ENCODE measurements around the gene TSPOAP1.

Gene TSPOAP1

DNA sequence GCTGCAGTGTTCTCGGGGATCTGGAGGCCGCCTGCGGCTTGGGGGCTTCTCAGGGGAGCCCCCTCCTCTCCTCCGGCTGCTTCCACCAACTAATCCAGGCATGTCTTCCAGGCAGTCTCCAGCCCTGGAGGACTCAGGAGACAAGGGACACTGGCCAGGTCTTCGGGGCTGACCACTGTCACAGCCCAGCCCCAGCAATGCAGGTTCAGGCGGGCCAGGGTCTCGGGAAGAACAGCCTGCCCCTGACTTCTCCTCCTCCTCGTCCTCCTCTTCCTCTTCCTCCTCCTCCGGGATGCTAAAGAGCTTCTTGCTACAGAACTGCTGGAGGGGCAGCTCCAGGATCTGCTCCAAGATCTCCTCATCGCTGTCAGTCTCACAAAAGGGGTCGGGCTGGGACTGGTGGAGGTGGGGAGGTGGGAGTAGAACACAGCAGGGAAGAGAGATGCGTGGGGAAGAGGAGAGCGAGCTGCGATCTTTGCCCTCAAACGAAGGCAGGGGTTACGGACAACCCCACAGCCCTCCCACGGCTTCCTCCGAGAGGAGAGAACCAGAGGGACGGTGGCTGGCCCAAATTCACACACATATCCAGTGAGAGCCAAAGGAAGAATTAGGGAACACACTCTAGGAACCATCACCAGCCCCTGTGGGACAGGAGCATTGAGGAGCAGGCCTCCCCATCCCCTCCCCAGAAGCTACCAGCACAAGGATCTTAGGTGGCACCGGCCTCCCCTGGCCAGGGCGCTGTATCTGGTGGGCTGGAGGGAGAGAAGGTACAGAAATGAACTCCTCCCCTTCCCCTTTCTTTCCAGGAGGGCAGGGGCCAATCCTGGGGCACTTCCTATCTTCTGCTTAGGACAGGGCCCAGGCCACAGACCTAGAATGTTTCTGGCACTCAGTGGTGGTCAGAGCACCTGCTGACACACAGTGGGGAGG lies 19.3 kb downstream of the TSPOAP1 start:
- TF ChIP-seq, protein P1, sequence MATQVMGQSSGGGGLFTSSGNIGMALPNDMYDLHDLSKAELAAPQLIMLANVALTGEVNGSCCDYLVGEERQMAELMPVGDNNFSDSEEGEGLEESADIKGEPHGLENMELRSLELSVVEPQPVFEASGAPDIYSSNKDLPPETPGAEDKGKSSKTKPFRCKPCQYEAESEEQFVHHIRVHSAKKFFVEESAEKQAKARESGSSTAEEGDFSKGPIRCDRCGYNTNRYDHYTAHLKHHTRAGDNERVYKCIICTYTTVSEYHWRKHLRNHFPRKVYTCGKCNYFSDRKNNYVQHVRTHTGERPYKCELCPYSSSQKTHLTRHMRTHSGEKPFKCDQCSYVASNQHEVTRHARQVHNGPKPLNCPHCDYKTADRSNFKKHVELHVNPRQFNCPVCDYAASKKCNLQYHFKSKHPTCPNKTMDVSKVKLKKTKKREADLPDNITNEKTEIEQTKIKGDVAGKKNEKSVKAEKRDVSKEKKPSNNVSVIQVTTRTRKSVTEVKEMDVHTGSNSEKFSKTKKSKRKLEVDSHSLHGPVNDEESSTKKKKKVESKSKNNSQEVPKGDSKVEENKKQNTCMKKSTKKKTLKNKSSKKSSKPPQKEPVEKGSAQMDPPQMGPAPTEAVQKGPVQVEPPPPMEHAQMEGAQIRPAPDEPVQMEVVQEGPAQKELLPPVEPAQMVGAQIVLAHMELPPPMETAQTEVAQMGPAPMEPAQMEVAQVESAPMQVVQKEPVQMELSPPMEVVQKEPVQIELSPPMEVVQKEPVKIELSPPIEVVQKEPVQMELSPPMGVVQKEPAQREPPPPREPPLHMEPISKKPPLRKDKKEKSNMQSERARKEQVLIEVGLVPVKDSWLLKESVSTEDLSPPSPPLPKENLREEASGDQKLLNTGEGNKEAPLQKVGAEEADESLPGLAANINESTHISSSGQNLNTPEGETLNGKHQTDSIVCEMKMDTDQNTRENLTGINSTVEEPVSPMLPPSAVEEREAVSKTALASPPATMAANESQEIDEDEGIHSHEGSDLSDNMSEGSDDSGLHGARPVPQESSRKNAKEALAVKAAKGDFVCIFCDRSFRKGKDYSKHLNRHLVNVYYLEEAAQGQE (IDR thresholded peaks at IDR 0.05; ENCODE audit: insufficient read depth in 1 of 2, low read depth in 2 of 2, low read length in 2 of 2): no peak
- no peak for TF ChIP-seq FOXP2 (optimal IDR thresholded peaks at IDR 0.05; ENCODE audit: borderline replicate concordance, extremely low read depth, extremely low read length, insufficient read depth)

DNA sequence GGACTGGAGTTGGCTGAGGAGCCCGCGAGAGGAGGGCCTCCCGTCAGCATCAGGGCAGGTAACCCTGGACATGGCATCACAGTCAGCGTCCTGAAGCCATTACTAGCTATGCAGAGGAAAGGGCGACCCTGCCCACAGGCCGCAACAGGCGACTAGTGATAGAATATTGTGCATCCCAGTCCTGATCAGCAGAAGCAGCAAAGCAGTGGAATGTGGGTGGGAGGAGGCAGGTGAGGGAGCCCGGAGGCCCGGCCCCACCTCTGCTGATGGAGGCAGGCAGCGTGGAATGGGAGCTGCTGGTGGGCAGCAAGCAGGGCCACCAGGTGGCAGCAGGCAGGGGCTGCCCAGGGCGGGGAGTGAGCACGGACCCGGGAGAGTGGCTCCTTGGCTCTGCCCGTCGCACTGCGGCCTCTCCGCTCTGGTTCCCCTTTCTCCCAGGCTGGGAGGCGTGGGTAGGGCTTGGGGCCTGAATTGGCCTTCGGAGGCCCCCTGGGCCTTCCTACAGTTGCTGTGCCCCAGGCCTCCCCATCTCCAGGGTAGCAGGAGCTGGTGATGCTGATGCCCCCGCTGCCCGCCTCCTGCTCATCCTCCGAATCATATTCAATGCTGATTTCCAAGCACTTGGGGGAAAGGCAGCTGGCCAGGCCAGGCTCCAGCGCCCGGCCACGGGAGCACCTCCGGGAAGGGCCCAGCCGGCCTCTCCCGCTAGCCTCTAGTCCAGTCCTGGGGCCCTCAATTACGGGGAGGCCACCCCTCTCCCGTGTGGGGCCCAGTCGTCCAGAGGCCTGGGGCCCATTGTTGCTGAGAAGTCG lies 20.2 kb downstream of the TSPOAP1 start:
- TF ChIP-seq, protein P1 (IDR thresholded peaks at IDR 0.05; ENCODE audit: insufficient read depth in 1 of 2, low read depth in 2 of 2, low read length in 2 of 2): no peak
- no peak for TF ChIP-seq SIN3A (IDR thresholded peaks at IDR 0.05; ENCODE audit: borderline replicate concordance, insufficient read depth, low read length)
- no peak for TF ChIP-seq FOXP2 (optimal IDR thresholded peaks at IDR 0.05; ENCODE audit: borderline replicate concordance, extremely low read depth, extremely low read length, insufficient read depth)
- TF ChIP-seq POLR2AphosphoS5 (IDR thresholded peaks at IDR 0.05; ENCODE audit: low read depth, low read length): no peak
- TF ChIP-seq TAF1 (IDR thresholded peaks at IDR 0.05; ENCODE audit: borderline replicate concordance, insufficient read depth, low read length): no peak

DNA sequence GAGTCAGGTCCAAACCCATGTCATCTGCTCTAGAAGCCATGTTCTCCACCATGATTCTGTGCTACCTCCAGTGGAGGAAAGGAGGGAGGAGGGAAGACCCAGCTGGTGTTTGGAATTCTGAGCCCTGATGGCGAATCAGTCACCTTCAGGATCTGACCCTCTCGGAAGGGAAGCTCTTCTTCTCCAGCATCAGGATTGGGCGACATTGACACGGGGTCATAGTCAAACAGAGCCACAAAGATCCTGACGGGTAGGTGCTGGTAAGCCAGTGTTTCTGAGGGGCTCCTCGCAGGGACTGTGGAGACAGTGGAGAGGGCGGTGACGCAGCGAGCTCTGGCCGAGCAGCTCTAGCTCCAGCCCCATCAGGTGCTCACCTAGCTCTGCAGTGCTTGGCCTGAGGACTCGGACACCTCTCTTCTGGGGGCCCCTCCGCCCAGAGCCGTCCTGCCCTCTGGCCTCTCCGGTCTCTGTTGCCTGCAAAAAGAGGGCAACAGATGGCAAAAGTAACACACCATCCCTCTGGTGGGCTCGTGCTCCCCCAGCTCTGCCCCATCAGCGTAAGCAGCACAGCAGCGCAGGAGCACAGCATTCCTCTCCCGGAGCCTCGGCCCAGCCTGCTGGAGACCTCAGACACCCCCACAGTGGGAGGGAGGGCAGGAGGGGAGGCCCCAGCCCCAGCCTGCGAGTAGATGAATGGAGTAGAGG lies 21.0 kb downstream of the TSPOAP1 start:
- TF ChIP-seq FOXP2 (optimal IDR thresholded peaks at IDR 0.05; ENCODE audit: borderline replicate concordance, extremely low read depth, extremely low read length, insufficient read depth) (no peak), SIN3A (IDR thresholded peaks at IDR 0.05; ENCODE audit: borderline replicate concordance, insufficient read depth, low read length) (no peak), TAF1 (IDR thresholded peaks at IDR 0.05; ENCODE audit: borderline replicate concordance, insufficient read depth, low read length) (no peak), POLR2AphosphoS5 (IDR thresholded peaks at IDR 0.05; ENCODE audit: low read depth, low read length) (no peak)
- TF ChIP-seq, protein P1 (IDR thresholded peaks at IDR 0.05; ENCODE audit: insufficient read depth in 1 of 2, low read depth in 2 of 2, low read length in 2 of 2): no peak

DNA sequence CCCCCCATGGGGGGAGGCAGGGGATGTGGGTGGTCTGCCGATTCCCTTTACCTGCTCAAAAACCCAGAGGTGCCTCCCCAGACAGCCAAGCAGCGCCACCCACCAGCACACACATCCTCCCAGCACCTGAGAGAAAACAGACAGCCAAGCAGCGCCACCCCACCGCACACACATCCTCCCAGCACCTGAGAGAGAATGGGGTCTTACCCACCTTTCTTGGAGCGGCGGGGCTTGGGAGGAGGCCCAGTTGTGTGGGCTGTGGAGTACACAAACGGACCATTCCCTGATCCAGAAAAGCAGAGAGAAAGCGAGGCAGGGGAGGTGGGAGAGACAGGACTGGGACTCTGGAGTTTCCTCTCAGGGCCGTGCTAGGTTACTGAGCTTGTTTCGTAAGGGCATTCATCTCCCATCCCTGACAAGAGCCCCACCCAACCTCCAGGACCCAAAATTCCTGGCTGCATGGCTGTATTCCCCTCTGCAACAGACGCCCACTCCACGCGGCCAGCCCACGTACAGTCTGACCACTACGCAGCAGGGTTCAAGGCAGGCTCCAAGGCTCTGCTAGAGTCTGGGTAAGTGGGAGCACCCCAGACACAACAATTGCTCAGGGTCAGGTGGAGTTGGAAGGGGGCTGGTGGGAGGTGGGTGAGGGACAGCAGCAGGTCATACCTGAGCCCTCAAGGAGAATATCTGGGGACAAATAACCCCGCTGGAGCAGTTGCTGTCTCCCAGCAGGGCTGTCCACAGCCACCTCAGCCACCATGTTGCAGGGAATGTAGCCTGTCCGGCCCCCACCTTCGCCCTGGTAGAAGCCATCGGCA lies 22.3 kb downstream of the TSPOAP1 start:
- no peak for TF ChIP-seq TAF1 (IDR thresholded peaks at IDR 0.05; ENCODE audit: borderline replicate concordance, insufficient read depth, low read length)
- TF ChIP-seq FOXP2 (optimal IDR thresholded peaks at IDR 0.05; ENCODE audit: borderline replicate concordance, extremely low read depth, extremely low read length, insufficient read depth): no peak
- TF ChIP-seq, protein P1 (IDR thresholded peaks at IDR 0.05; ENCODE audit: insufficient read depth in 1 of 2, low read depth in 2 of 2, low read length in 2 of 2): no peak
- no peak for TF ChIP-seq SIN3A (IDR thresholded peaks at IDR 0.05; ENCODE audit: borderline replicate concordance, insufficient read depth, low read length)
- TF ChIP-seq POLR2AphosphoS5 (IDR thresholded peaks at IDR 0.05; ENCODE audit: low read depth, low read length): no peak

All from PFSK-1 (cell line).